ENCODE results near the gene KLRK1.
"Not testable (repeated sequence)": the region's sequence is repeated elsewhere in the genome, so short reads cannot be mapped to it uniquely, and the experiment has no call there.

KLRK1 gene

DNA sequence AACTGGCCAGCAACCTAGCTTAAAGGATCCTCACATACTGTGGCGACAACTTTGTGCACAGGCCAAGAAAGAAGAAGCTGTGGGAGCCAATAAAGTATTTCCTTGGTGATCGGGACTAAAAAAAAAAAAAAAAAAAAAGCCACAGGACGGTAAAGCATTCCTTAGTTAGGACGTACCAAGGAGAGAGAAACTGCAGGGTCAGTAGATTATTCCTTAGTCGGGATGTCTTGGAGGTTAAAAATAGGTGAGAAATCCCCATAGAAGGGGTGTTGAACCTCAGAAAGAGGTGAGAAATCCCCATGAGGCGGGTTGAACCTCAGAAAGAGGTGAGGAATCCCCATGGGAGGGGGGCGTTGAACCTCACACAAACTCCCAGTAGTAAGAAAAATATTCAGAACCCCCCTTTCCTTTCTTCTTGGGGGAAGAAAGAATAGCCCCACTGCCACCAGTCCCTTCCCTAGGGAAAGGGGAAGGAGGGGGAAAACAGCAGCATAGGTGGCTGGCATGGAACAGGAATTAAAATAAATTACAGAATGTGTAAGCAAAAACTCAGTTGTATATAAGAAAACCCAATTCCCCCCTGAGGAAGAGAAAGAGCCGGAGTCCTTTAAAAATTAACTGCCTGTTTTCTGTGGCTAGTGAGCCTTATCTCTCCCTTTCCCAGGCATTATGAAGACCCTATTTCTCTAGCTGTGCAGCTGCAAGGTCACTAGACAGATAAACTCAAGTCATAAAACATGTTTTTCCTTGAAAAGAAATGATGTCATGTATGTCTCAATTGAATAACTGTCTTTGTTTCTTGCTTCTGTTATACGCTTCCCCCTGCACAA, 26.8 kb downstream of the KLRK1 start:
- DNase-seq (ENCODE audit: low read depth): no peak

DNA sequence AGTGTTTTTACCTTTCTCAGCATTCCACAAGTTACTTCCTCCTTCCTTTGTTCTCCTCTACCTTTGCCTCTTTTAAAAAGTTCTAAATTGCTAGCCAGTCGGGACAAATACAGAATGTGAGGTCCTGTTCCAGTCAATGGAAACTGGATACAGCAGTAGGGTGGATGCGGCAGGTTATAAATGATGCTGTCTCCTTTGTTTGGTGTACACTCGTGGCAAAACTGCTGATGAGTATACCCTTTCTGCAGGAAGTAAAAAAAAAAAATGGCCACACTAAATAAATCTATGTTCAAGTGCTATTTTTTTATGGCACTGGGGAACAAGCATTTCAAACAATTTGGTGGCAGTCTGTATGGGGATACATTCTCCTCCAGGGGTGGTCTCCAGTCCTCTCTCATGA, 27.5 kb downstream of the KLRK1 start:
- DNase-seq (ENCODE audit: low read depth): no peak

DNA sequence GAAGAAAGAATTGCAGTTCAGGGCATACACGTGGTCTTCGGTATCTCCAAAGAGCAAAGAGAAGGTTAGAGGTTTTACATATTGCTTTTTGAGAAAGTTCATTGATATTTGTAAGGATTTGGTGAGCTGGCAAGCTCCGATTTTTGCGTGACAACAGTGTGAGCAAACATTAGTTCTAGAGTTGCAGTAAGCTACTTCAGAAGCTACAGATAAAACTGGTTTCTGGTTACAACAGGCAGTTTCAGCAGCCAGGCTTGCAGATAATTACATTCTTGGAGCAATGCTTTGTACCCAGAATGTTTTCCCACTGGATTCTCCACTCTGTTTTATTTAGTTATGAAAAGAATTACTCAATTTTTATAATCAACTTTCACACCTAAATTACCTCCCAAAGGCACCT, 28.2 kb downstream of the KLRK1 start:
- DNase-seq (ENCODE audit: low read depth): no peak

DNA sequence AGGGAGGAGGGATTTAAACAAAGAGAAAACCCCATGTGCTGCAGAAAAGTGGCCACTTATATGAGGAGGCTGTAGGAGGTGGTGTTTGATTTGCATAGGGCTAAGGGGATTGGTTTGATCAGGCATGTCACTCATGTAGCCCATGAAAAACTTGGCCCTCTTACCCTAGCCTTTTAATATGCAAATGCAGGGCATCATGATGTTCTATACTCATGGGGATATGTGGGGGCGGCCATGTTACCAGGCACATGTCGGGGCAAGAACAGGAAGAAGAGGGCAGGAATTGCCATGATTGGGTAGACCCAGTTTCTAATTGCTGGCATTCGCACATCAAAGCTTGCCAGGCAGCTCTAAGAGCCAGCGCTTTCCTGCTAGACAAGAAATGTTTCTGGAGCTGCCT, 28.8 kb downstream of the KLRK1 start:
- no peak for DNase-seq (ENCODE audit: low read depth)

DNA sequence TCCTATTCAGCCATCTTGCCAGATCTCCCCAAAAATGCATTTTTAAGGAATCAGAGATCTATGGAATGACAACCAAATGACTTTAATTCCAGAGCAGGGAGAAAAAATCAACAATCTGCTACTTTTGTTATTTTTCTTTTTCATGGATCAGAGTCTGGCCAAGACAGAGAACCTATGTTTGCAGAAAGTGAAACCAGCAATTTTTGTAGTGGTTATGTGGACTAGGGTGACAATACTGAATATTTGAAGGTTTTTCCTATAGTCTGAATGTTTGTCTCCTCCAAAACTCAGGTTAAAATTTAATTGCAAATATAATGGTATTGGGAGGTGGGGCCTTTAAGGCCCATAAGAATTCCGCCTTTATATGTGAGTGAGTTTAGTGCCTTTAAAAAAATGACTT, 30.9 kb downstream of the KLRK1 start:
- no peak for DNase-seq (ENCODE audit: low read depth)

DNA sequence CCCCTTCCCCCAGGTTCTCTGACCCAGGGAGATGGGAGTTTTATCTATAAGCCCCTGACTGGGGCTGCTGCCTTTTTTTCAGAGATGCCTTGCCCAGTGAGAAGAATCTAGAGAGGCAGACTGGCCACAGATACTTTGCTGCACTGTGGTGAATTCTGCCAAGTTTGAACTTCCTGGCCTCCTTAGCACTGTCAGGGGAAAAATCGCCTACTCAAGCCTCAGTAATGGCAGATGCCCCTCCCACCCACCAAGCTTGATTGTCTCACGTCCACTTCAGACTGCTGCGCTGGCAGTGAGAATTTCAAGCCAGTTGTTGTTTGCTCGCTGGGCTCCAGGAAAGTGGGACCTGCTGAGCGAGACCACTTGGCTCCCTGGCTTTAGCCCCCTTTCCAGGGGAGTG, 31.7 kb downstream of the KLRK1 start:
- DNase-seq (ENCODE audit: low read depth): no peak

DNA sequence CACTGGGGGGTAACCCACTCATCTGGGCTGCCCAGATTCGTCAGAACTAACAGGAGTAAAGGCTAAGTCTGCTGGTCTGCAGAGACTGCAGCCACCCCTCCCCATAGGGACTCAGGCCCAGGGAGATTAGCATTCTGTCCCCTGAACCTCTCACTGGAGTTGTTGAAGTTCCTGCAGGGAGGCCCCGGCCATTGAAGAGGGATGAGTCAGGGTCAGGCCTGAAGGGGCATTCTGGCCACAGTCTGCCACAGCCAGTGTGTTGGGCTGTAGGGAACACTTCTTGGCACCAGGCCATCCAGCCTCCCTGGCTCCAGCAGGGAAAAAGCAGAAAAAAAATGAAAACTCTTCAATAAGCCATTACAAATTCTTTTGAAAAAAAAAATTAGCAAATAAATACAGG, 35.3 kb downstream of the KLRK1 start:
- no peak for DNase-seq (ENCODE audit: low read depth)

DNA sequence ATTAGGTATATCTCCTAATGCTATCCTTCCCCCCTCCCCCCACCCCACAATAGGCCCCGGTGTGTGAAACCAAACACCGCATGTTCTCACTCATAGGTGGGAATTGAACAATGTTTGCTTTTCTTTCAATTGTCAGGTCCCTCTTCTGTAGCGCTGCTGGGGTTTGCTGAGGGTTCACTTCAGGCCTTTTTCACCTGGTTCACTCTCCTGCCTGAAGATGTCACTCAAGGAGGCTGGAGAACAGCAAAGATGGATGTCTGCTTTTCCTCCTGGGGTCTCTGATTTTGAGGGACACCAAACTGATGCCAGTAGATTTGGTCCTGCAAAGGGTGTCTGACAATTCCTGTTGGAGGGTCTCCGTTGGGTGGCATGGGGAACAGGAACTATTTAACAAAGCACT, 35.8 kb downstream of the KLRK1 start:
- DNase-seq (ENCODE audit: low read depth): no peak

DNA sequence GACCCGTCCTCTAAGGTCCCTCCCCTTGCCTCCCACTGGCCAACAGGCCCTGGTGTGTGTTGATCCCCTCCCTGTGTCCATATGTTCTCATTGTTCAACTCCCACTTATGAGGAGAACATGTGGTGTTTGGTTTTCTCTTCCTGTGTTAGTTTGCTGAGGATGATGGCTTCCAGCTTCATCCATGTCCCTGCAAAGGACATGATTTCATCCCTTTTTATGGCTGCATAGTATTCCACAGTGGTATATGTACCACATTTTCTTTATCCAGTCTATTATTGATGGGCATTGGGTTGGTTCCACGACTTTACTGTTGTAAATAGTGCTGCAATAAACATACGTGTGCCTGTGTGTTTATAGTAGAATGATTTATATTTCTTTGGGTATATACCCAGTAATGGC, 38.4 kb downstream of the KLRK1 start:
- not testable (repeated sequence) for DNase-seq (ENCODE audit: low read depth)

DNA sequence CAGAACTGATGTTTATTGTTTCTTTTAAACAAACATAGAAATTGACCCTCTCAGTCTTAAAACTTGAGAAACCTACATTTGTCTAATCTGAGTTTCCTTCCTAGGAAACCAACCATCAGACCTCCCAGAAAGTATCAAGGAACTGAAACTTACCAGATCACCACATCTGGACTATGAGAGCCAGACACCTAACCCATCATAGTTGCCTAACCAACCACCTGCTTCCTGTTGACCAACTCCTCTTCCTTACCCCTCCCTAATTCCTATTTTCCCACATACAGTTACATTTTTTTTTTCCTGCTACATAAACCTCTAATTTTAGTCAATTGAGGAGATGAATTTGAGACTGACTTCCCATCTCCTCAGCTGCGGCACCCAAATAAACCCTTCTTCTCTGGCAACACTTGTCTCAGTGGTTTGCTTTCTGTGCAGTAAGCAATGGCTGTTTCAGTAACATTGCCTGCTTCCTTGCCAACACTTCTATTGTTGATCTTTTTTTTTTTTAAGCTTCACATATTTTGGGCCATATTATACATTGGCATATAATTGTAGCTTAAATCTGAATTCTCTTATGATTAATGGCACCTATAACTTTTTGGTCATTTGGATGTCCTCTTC, 47.8 kb downstream of the KLRK1 start:
- no peak for DNase-seq (ENCODE audit: low read depth)

DNA sequence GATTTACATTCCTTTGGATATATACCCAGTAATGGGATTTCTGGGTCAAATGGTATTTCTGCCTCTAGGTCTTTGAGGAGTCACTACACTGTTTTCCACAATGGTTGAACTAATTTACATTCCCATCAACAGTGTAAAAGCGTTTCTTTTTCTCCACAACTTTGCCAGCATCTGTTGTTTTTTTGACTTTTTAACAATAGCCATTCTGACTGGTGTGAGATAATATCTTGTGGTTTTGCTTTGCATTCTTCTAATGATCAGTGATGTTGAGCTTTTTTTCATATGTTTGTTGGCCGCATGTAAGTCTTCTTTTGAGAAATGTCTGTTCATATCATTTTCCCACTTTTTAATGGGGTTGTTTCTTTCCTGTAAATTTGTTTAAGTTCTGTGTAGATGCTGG, 48.9 kb downstream of the KLRK1 start:
- DNase-seq (ENCODE audit: low read depth): not testable (repeated sequence)

DNA sequence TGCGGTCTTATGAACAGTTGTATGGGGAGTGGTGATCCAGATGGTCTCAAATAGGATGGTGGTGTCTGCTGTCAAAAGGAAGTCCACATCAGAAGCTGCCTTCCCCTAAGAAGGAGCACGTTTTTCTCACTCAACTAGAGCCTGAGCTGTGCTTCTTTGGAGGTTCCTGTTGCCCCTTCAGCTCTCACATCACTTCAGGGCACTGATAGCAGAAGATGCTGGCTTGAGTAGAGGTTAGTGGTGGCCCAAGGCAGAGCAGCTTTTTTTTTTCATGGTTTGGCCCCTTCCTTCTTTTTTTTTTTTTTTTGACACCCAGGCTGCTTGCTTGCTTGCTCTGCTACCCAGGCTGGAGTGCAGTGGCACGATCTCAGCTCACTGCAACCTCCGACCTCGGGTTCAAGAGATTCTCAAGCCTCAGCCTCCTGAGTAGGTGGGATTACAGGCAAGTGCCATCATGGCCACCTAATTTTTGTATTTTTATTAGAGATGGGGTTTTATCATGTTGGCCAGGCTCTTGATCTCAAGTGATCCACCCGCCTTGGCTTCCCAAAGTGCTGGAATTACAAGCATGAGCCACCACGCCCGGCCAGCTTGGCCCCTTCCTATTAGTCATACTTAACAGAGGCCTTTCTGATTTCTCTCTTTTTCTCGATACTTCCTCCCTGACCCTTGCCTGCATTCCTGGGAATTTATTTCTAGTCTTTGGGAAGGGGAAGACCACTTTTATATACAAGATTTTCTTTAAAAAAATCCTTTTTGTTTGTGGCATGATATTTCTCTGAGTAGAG, 50.6 kb downstream of the KLRK1 start:
- DNase-seq (ENCODE audit: low read depth): no peak

DNA sequence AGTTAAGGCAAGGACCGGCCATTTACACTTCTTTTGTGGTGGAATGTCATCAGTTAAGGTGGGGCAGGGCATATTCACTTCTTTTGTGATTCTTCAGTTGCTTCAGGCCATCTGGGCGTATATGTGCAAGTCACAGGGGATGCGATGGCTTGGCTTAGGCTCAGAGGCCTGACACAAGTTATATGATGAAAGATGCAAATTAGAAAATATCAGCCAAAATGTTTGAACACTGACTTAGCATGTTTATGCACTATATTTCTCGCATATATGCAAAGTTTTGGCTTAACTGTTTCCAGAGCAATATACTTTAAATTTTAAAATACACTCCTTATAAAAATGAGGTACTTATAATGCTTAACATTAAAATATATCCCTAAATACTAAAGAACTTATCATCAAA, 51.4 kb downstream of the KLRK1 start:
- DNase-seq (ENCODE audit: low read depth): not testable (repeated sequence)

DNA sequence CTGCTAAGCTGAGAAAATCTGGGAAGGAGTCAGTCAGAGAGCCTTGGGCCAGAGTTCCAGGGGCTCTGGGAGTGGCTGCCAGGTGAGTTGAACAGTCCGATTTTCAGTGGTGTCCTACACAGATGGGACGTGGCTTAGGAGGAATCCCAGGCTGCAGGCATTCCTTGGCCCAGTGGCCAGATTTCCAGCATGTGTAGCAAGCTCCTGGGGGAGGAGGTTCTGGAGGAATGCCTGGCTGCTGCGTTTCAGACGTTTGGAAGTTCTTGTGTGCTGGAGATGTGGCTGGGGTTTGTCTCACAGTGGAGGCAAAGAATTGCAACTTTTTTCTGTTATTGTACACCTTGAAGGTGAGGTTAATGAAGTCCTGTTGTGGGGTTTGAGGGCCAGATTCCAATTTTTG, 53.6 kb downstream of the KLRK1 start:
- not testable (repeated sequence) for DNase-seq (ENCODE audit: low read depth)

DNA sequence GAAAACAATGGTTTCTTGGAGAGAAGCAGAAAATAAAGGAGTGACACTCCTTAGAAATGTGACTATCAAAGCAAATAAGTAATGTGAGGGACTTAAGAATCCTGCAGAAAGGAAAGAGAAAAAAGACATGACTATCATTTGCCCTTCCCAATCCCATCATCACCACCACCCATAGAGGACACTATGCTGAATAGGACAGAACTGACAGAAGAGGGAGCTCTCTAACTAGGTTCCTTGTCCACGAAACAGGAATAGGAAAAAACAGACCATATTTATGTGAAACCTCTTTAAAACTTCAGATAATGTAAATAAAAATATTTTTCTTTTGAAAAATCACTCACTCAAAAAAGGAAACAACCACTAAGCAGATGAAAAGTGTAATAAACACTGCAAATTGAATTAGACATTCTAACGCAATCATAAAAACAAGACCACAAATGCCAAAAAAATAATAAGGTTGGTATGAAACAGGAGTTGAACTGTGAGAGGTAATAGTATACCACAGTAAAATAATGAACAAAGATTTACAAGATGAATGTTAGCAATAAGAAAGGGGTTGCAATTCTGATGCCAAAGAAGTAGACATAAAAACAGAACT, 58.1 kb downstream of the KLRK1 start:
- DNase-seq (ENCODE audit: low read depth): no peak

DNA sequence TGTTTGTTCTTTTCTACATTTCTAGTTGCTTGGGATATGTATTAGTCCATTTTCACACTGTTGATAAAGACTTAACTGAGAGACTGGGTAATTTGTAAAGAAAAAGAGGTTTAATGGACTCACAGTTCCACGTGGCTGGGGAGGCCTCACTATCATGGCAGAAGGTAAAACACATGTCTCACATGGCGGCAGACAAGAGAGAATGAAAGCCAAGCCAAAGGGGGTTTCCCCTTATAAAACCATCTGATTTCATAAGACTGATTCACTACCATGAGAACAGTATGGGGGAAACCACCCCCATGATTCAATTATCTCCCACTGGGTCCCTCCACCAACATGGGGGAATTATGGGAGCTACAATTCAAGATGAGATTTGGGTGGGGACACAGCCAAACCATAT, 61.1 kb downstream of the KLRK1 start:
- not testable (repeated sequence) for DNase-seq (ENCODE audit: low read depth)

All from activated gamma-delta T cell treated with anti-CD3 and anti-CD28 coated beads, Interleukin-2, amount 50 U/mL, for 16 hours (primary cell).